OCI-LY1 (cell line): Measurements from ENCODE around the gene ELL.

Experiments used
- CTCF ChIP-seq: fragments of 200-600 bp; sonication (generic), shearing (Covaris generic); IDR thresholded peaks from 2 replicates; pipeline ENCODE4 v1.5.1; 2017; ENCODE audit warnings: mild to moderate bottlenecking, antibody characterized with exemption, low read length, moderate library complexity, mixed read lengths
- EZH2 ChIP-seq: fragments of 200-600 bp; sonication (generic), shearing (Covaris generic); IDR thresholded peaks from 2 replicates; pipeline ENCODE4 v1.8.0; 2017; ENCODE audit warnings: borderline replicate concordance, mixed run types, mild to moderate bottlenecking, antibody characterized with exemption, low read length, moderate library complexity, mixed read lengths

DNA sequence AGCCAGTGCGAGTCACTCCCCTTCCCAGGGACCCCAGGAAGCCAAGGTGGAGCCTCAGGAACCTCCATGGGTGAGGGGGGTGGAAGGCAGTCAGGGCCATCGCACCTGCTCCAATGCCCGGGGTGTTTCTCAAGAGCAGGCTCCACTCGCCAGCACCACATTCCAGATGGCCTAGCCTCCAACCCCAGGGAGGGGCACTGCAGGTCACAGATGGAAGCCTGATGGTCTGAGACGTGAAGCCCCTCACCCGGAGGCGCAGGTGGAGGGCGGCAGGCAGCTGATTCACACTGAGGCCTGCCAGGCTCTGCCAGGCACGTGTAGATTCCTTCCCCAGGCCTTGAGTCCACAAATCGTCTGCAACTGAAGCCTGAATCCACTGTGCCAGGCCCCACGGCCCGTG is 61.0 kb downstream of the ELL start:
- no peak for TF ChIP-seq CTCF
- TF ChIP-seq EZH2, result no peak
